Activated CD4-positive, alpha-beta T cell treated with anti-CD3 and anti-CD28 coated beads, Interleukin-2, Interleukin-6, amounts not matched to agents 100 ng/mL and 50 ng/mL, durations not matched to agents 16 hours and 8 hours (primary cell): ENCODE measurements around the gene EGLN2.
A peak's percentile ranks its signal among the peaks of the same experiment; 100 is the strongest.
"Not testable (repeated sequence)": the region's sequence is repeated elsewhere in the genome, so short reads cannot be mapped to it uniquely, and the experiment has no call there.

Source experiments
- DNase-seq: peaks from one replicate; pipeline ENCODE4 v3.0.0-alpha.2; 2020

Gene EGLN2

GRCh38 chr19:40819479-40820234 lies 20.7 kb downstream of the EGLN2 start:
- peak; percentile 60 for DNase-seq

- no peak for DNase-seq
These were observed 23.2 kb downstream of the EGLN2 start for GRCh38 chr19:40822161-40822560.

GRCh38 chr19:40822704-40823553 lies 23.9 kb downstream of the EGLN2 start:
- not testable (repeated sequence) for DNase-seq

GRCh38 chr19:40824916-40825315 lies 25.9 kb downstream of the EGLN2 start:
- DNase-seq = not testable (repeated sequence)

- not testable (repeated sequence) for DNase-seq
These were observed 26.6 kb downstream of the EGLN2 start for GRCh38 chr19:40825460-40826095.

- not testable (repeated sequence) for DNase-seq
These were observed 27.3 kb downstream of the EGLN2 start for GRCh38 chr19:40826312-40826698.

GRCh38 chr19:40826699-40827385 lies 27.9 kb downstream of the EGLN2 start:
- DNase-seq = peak; percentile 23

GRCh38 chr19:40827386-40828247 lies 28.6 kb downstream of the EGLN2 start:
- no peak for DNase-seq

GRCh38 chr19:40829205-40829604 lies 30.2 kb downstream of the EGLN2 start:
- no peak for DNase-seq

GRCh38 chr19:40830741-40831140 lies 31.8 kb downstream of the EGLN2 start:
- DNase-seq = not testable (repeated sequence)

GRCh38 chr19:40831502-40832430 lies 32.8 kb downstream of the EGLN2 start:
- DNase-seq = no peak

GRCh38 chr19:40832431-40832790 lies 33.4 kb downstream of the EGLN2 start:
- not testable (repeated sequence) for DNase-seq

- not testable (repeated sequence) for DNase-seq
These were observed 34.9 kb downstream of the EGLN2 start for GRCh38 chr19:40833728-40834533.

GRCh38 chr19:40836754-40837429 lies 37.9 kb downstream of the EGLN2 start:
- DNase-seq = no peak

GRCh38 chr19:40838477-40838876 lies 39.5 kb downstream of the EGLN2 start:
- not testable (repeated sequence) for DNase-seq

GRCh38 chr19:40842012-40842411 lies 43.0 kb downstream of the EGLN2 start:
- DNase-seq = not testable (repeated sequence)

GRCh38 chr19:40842997-40843652 lies 44.1 kb downstream of the EGLN2 start:
- not testable (repeated sequence) for DNase-seq

GRCh38 chr19:40843653-40844052 lies 44.7 kb downstream of the EGLN2 start:
- peak; percentile 60 for DNase-seq

GRCh38 chr19:40846722-40847121 lies 47.7 kb downstream of the EGLN2 start:
- DNase-seq = not testable (repeated sequence)
